GM12873 (cell line): Measurements from ENCODE around the gene NAB2.

Experiments
- TF ChIP-seq, protein P1 (sequence below): IDR thresholded peaks from 2 replicates; pipeline ENCODE4 v1.5.1; 2012; ENCODE audit warnings: low read depth, mild to moderate bottlenecking, moderate library complexity, low read length, control low read depth; ENCODE audit not compliant: insufficient read depth; ENCODE audit errors: missing control alignments

The NAB2 gene

GRCh38 chr12:57139796-57140649 is 51.1 kb downstream of the NAB2 start:
- TF ChIP-seq, protein P1, sequence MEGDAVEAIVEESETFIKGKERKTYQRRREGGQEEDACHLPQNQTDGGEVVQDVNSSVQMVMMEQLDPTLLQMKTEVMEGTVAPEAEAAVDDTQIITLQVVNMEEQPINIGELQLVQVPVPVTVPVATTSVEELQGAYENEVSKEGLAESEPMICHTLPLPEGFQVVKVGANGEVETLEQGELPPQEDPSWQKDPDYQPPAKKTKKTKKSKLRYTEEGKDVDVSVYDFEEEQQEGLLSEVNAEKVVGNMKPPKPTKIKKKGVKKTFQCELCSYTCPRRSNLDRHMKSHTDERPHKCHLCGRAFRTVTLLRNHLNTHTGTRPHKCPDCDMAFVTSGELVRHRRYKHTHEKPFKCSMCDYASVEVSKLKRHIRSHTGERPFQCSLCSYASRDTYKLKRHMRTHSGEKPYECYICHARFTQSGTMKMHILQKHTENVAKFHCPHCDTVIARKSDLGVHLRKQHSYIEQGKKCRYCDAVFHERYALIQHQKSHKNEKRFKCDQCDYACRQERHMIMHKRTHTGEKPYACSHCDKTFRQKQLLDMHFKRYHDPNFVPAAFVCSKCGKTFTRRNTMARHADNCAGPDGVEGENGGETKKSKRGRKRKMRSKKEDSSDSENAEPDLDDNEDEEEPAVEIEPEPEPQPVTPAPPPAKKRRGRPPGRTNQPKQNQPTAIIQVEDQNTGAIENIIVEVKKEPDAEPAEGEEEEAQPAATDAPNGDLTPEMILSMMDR, result no peak

- TF ChIP-seq, protein P1, result no peak
These were observed 52.3 kb downstream of the NAB2 start for GRCh38 chr12:57141249-57141648.

- TF ChIP-seq, protein P1, result no peak
These were observed 53.2 kb downstream of the NAB2 start for GRCh38 chr12:57142121-57142520.

DNA sequence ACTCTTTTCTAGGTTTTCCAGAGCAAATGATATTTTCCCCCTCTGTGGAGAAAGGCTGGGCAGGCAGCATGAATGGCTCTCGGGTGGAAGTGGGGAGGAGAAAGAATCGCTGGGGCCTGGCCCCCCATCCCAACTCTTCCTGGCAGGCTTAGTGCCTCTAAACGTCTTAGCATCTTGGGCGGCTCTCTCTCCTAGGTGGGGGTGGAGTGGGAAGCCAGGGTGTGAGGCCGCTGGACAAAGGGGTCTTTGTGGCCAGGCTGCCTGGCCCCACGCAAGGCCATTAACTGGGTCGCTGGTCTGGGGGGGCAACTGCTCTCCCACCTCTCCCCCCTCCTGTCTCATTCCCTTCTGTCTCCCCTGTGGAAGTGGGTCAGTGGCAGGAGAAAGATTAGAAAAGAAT is 53.8 kb downstream of the NAB2 start:
- TF ChIP-seq, protein P1, result no peak

DNA sequence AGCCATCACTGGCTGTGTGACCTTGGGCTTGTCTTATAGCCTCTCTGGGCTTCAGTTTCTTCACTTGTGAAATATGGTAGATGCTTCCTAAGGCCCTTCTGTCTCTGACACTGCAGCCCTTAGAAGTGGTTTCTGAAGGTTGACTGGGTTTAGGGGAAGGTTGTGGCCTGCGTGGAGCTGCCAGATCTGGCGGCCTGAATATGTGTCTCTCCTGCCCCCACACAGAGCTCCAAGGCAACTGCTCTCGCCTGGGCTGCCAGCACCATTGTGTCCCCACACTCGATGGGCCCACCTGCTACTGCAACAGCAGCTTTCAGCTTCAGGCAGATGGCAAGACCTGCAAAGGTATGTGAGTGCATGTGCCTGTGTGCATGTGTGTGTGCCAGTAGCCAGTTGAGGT is 54.5 kb downstream of the NAB2 start:
- TF ChIP-seq, protein P1, result no peak
